ENCODE results near the gene PADI6.

DNA sequence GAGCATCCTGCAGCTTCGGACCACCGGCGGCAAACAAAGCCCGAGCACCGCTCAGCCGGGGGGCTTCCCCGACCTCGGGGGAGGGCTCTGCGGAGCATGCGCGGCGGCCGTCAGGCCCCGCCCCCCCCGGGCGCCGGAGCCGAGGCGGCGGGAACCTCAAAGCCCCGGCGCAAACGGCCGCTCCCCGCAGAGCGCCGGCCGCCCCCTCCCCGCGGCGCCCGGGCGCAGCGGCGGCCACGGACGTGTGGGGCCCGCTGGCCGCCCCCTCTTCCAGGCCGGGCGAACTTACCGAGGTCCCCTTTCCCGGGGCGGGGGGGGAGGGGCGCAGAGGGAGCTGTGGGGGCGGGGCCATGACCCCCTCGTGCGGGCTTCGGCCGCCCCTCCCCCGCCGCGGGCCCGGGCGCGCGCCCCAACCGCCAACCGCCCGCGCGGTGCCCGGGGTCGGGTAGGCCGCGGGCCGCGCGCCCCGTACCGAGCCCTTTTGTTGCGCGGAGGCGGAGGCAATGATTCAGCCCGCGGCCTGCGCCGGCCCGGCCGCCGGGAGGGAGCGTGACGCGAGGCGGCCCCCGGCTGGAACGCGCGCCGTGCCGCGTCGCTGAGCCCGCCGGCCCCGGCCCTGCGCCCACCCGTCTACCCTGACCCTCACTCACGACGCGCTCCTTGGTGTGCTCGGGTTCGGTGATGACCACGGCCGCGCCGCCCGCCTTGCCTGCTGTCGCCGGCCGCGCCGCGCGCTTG is 65.8 kb downstream of the PADI6 start:
- TF ChIP-seq, protein P1, sequence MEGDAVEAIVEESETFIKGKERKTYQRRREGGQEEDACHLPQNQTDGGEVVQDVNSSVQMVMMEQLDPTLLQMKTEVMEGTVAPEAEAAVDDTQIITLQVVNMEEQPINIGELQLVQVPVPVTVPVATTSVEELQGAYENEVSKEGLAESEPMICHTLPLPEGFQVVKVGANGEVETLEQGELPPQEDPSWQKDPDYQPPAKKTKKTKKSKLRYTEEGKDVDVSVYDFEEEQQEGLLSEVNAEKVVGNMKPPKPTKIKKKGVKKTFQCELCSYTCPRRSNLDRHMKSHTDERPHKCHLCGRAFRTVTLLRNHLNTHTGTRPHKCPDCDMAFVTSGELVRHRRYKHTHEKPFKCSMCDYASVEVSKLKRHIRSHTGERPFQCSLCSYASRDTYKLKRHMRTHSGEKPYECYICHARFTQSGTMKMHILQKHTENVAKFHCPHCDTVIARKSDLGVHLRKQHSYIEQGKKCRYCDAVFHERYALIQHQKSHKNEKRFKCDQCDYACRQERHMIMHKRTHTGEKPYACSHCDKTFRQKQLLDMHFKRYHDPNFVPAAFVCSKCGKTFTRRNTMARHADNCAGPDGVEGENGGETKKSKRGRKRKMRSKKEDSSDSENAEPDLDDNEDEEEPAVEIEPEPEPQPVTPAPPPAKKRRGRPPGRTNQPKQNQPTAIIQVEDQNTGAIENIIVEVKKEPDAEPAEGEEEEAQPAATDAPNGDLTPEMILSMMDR (IDR thresholded peaks at IDR 0.05; ENCODE audit: control extremely low read depth in 1 of 3, insufficient read depth in 1 of 3, low read depth in 1 of 3, low read length in 3 of 3): no peak
- peak; percentile 32; the same call in 1 of the 2 replicates for TF ChIP-seq TAF1 (IDR thresholded peaks at IDR 0.05; ENCODE audit: low read depth, low read length)
- TF ChIP-seq SIX5 (IDR thresholded peaks at IDR 0.05; ENCODE audit: low read depth, low read length): no peak
- no peak for TF ChIP-seq MAFK (IDR thresholded peaks at IDR 0.05; ENCODE audit: low read depth, low read length)
- TF ChIP-seq, protein P2, sequence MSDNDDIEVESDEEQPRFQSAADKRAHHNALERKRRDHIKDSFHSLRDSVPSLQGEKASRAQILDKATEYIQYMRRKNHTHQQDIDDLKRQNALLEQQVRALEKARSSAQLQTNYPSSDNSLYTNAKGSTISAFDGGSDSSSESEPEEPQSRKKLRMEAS (IDR thresholded peaks at IDR 0.05): 0 out of 2 replicates have a peak, but pooled peaks have one; percentile 6
